NAMALWA (cell line): ENCODE measurements around the gene UMPS.

Experiments
- DNase-seq: peaks from one replicate; pipeline ENCODE4 v3.0.0-alpha.2; 2015; ENCODE audit warnings: low spot score

UMPS gene

DNA sequence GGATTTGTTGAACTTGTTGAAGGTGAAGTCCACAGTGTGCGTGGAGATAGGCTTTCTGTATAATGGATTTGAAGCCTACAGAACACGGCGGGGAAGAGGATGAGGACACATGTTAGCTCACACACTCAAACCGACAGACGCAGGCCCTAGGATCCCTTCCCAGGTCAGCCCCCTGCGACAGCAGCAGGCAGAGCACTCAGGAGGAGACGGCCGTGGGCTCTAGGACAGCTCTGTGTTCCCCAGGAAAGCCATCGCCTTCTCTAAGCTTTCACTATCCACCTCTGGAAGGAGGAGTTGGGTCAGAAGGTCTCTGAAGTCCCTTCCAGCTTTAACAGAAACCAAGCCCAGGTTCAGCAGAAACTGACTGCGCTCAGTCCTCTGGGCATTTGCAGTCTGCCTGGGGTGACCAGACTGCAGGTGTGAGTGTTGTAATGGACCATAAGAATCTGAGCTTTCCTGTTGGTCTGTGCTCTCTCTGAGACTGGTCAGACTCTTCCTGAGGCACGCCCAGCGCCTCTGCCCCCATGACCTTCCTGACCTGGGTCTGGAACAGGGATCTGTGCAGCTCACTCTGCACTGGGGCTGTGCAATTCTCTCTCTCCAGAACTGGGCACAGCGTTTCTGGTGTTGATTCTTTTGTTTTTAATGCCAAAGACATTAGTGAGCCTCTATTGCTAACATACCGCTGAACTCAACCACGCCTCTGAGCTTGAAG, 33.5 kb downstream of the UMPS start:
- DNase-seq, result no peak

- DNase-seq, result no peak
Observed at GRCh38 chr3:124764746-124765145, 34.5 kb downstream of the UMPS start.

- DNase-seq, result no peak
Observed at GRCh38 chr3:124765197-124765840, 35.1 kb downstream of the UMPS start.

DNA sequence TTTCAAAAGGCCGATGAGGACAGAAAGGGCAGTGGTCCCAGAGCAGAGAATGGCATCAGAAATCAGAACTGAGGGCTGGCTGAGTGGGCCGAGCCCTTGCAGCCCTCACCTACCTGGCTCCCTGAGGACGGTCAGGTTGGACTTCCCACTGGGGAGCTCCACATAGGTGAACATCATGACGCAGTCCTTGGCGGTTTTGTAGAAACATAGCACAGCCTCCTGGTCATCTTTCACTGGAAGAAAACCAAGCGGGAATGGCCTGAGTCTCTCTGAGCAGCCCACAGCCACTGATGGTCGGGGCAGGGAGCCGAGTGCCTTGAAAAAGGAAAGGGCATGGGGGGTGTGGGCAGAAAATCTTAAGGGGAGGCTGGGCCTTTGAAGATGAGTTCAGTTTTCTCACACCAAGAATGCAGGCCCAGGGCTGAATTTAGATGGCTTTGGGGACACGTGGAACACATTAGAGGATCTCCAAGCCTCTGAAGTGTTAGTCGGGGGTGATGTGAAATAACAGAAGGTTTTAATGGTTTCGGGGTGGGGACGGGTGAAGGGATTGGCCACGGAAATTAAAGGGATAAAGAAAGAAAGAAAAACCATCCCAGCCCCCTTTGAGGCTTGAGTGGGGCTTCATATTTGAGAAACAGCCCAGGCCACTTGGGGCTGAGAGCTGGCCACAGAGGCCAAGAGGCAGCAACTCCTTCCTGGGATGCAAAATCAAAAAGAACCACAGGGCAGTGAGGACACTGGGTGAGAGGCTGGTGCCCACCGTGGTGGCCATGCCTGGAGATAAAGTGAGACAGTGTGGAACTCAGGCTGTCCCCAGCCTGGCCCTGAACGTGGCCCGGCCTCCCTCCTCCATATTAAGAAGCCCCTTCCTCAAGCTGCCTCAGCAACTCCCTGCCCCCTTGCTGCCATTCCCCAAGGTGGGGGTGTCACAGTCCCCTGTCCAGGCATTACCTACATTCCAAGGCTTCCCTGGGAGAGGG, 36.2 kb downstream of the UMPS start:
- no peak for DNase-seq

DNA sequence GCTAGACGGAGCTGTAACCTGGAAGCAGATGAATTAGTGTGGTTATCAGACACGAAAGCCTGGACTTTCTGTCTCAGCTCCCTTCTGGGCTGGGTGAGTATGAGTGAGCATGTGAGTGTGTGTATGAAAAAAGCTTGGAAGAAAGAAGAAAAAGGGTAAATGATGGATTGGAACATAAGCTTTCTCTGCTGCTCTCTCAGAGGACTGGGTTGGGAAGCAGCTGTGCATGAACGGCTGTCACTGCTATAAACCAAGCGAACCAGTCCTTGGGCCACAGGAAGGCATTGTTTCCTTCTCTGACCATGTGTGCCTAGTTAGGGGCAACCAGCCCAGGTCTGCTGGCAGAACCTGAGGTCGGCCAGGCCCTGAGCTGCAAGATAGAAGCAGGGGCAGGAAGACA, 37.0 kb downstream of the UMPS start:
- no peak for DNase-seq

DNA sequence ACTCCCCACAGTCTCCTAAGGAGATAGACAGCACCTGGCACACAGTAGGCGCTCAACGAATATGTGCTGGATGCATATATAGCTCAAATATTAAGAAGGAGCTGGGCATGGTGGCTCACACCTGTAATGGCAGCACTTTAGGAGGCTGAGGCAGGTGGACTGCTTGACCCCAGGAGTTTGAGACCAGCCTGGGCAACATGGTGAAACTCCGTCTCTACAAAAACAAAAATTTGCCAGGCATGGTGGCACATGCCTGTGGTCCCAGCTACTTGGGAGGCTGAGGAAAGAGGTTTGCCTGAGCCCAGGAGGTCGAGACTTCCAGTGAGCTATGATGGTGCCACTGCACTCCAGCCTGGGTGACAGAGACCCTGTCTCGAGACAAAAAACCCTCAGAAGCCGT, 37.4 kb downstream of the UMPS start:
- no peak for DNase-seq

DNA sequence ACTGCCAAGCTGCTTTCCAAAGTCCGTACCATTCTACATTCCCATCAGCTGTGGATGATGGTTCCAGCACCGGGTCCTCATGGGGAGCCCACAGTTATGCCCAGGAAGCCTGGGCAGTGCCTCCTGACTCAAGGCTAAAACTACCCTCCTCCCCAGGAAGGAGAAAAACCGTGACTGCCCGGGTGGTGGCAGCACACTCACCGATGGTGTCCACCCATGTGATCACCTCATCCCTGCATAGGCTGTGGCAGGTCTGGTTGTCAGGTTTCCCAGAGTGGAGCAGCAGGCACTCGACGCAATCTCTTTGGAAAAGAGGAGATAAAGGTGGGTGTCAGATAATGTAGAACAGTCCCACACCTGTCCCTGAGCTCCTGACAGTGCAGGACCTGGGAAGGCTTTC, 38.6 kb downstream of the UMPS start:
- peak; percentile 30 for DNase-seq

DNA sequence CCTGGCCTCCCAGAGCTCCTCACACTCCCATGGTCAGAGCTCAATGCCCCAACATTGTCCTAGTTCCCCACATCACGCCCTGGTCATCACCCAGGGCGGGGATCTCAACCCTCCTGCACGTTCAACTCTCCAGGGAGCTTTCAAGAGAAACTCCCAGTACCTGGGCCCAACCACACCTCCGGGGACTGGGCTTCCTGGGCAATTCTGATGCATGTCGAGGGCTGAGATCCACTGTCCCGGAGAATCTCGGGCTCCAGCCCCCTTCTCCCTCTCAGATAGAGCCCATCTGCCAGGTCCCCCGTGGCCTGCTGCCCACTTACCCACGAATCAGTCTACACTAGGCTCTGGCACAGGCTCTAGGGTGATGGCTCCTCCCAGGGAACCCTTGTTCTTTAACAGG, 39.2 kb downstream of the UMPS start:
- DNase-seq, result no peak

GRCh38 chr3:124770336-124771082, 40.3 kb downstream of the UMPS start:
- DNase-seq, result no peak

GRCh38 chr3:124771083-124771445, 40.8 kb downstream of the UMPS start:
- no peak for DNase-seq

GRCh38 chr3:124772081-124772831, 42.0 kb downstream of the UMPS start:
- no peak for DNase-seq

DNA sequence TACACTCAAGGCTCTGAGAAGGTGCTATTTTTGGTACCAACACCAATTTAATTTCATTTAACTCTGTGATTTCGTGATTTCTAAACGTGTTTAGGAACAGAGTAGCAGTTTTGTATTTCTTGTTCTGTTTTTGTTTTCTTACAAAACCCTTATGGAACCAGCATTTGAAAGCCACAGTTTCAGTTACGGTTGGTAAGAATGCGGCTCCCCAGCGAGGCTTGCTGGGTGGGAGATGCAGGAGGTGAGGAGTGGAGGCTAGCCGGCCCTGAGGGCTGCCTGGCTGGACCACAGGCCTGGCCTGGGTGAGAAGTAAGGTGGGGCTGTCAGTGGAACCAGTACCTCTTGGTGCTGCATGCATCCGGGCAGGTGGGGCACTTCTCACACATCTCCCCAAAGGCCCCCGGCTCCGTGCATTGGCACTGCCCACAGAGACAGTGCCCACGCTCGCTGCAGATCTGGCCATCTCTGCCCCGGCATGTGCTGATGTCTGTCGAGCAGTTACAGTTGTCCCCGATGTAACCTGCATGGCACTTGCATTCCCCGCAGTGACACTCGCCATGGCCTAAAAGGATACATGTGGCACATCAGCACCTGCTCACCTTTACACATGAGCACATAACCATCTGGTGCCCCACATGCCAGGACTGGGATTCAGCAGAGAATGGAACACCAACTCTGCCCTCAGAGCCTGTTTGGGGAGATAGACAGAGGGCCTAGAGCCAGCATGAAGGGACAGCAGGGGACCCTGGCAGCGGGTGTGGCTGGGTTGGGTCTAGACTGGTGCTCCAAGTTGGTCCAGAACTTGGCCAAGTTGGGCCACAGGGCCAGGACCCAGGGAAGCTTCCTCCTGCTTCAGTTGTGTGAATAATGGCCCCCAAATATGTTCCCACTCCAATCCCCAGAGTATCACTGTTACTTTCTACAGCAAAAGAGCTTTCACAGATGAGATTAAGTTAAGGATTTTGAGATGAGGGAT, 43.4 kb downstream of the UMPS start:
- DNase-seq, result no peak

DNA sequence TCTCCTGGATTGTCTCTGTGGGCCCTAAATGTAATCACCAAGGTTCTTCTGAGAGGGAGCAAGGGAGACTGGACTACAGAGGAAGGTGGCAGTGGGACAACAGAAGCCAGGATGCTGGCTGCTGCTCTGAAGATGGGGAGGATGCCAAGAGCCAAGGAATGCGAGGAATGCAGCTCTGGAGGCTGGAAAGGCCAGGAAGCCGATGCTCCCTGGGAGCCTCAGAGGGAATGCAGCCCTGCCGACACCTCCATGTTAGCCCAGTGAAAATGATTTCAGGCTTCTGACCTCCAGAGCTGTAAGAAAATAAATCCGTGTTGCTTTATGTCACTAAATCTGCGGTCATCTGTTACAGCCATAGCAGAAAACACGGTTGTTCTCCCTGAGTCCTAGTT, 44.1 kb downstream of the UMPS start:
- DNase-seq, result no peak

DNA sequence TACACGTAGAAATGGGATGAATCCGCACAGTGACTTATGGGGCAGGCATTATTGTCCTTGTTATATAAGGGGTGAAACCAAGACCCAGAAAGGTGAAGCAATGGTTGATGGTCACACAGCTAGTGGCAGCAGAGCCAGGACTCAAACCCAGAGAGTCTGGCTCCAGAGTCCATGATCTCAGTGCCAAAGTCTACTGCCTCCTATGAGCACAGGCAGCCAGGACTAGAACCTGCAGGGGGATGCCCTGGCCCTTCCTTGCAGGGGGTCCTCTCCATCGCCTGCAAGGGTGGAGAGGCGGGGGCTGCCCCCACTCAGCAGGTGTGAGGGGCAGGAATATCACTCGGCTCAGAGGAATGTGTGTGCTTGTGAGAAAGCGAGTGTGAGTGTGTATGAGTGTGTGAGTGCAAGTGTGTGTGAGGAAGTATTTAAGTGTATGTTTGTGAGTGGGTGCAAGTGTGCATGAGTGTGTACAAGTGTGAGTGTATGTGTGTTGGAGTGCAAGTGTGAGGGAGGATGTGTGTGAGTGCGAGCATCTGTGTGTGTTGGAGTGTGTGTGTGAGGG, 44.7 kb downstream of the UMPS start:
- no peak for DNase-seq

GRCh38 chr3:124775877-124776276, 45.6 kb downstream of the UMPS start:
- no peak for DNase-seq

DNA sequence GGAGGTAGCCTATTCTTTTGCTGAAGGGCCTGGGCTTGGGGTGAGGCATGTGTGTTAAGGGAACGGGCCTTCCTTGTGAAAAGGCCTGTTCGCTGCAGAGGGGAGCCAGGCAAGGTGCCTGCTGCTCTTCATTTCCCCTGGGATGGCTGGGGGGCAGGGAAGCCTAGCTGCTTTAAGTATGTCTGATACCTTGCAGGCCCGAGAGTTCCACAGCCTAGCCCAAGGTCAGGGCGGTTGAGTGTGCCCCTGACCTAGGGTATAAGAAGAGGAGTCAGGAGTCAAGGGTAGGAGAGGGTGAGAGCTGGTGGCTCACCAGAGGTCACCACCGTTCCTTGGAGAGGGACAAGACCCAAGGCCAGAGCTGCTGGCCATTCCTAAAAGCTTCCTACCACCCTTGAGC, 46.6 kb downstream of the UMPS start:
- no peak for DNase-seq

- no peak for DNase-seq
Observed at GRCh38 chr3:124777762-124778470, 47.7 kb downstream of the UMPS start.

- no peak for DNase-seq
Observed at GRCh38 chr3:124779116-124779515, 48.9 kb downstream of the UMPS start.

- no peak for DNase-seq
Observed at GRCh38 chr3:124779751-124780191, 49.5 kb downstream of the UMPS start.
